Endothelial cell (in vitro differentiated cells): ENCODE results near the gene ICA1. TPM values are rescaled to one million over a fixed set of nuclear protein-coding genes. Genes with fewer than 3 reads are reported as not detected.
A peak's percentile ranks its signal among the peaks of the same experiment; 100 is the strongest.

ENCODE experiments used
- DNase-seq: peaks from one replicate; pipeline ENCODE4 v3.0.0; 2021; ENCODE audit warnings: low spot score
- H3K27ac Mint-ChIP-seq: one replicate; pipeline ENCODE4 v1.8.0; 2021; ENCODE audit warnings: mixed read lengths, inconsistent platforms; ENCODE audit not compliant: unreplicated experiment
- H3K27me3 Mint-ChIP-seq: one replicate; pipeline ENCODE4 v1.8.0; 2021; ENCODE audit warnings: mild to moderate bottlenecking, moderate library complexity, mixed read lengths, inconsistent platforms; ENCODE audit not compliant: unreplicated experiment
- H3K36me3 Mint-ChIP-seq: one replicate; pipeline ENCODE4 v1.8.0; 2021; ENCODE audit warnings: mild to moderate bottlenecking, low read depth, mixed read lengths, inconsistent platforms; ENCODE audit not compliant: unreplicated experiment
- H3K4me1 Mint-ChIP-seq: one replicate; pipeline ENCODE4 v1.8.0; 2021; ENCODE audit warnings: mild to moderate bottlenecking, mixed read lengths, inconsistent platforms; ENCODE audit not compliant: unreplicated experiment
- H3K4me3 Mint-ChIP-seq: one replicate; pipeline ENCODE4 v1.8.0; 2021; ENCODE audit warnings: mild to moderate bottlenecking, mixed read lengths, inconsistent platforms; ENCODE audit not compliant: unreplicated experiment
- H3K9me3 Mint-ChIP-seq: one replicate; pipeline ENCODE4 v1.8.0; 2021; ENCODE audit warnings: mixed read lengths, inconsistent platforms; ENCODE audit not compliant: unreplicated experiment
- total RNA-seq: library from RNA; stranded (reverse); fragmentation: NEBNext Ultra II Directional; extraction: Animal tissue kit (Norgen Biotek cat#: 25700); gene quantifications from one replicate; pipeline ENCODE4 v1.2.1, GENCODE V29; 2021; ENCODE audit not compliant: unreplicated experiment
- TF ChIP-seq, protein P1 (sequence below): fragments of 200-600 bp; sonication (generic); IDR thresholded peaks from one replicate; pipeline ENCODE4 v1.5.0; 2021; ENCODE audit warnings: antibody characterized with exemption; ENCODE audit not compliant: unreplicated experiment

The ICA1 gene
- total RNA-seq, 1 donor from 2014 or later = 91.4 TPM

DNA sequence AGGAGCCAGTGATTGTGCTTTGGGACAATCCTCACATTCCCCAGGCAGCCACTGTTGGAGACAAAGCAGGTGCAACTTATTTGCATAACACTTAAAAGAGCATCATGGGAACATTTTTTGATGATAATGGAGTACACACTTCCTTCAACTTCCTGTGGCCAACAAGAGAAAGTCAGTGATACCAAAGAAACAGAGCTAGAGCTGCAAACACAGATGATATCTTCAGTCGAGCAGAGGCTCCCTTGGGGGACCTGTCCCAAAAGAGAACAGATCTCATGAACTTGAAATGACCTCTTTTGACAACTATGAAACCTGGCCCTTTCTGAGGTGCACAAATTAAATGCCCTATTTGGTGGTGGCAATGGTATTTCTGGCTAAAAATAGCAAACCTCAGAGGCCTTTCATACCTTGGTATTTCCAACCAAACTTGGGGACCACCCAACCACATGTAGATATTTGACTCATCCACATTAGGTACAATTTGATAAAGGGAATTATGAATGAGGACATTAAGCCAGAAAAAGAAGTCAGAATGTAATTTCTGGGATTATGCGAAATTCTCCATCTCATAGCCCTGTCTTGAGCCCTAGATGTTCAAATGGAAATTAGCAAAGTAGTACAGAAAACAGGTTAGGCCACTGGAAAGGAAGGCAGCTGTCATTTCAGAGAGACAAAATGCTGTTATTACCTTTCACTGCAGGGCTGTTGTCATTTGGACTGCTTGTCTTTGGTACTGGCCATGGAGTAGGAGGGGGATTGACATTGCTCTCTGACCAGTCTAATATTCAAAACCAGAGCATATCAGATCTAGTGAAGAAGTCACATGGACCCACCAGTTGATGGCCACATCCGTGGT lies 146.2 kb downstream of the ICA1 start:
- Mint-ChIP-seq H3K27ac (no peak overlapping the region), H3K27me3 (peaks cover 2% of the 10 kb centered on the region), H3K9me3 (peaks cover 4% of the 10 kb centered on the region), H3K4me1 (peaks cover 5% of the 10 kb centered on the region), H3K36me3 (peaks cover 29% of the 10 kb centered on the region), H3K4me3 (no peak overlapping the region)
- TF ChIP-seq, protein P1, sequence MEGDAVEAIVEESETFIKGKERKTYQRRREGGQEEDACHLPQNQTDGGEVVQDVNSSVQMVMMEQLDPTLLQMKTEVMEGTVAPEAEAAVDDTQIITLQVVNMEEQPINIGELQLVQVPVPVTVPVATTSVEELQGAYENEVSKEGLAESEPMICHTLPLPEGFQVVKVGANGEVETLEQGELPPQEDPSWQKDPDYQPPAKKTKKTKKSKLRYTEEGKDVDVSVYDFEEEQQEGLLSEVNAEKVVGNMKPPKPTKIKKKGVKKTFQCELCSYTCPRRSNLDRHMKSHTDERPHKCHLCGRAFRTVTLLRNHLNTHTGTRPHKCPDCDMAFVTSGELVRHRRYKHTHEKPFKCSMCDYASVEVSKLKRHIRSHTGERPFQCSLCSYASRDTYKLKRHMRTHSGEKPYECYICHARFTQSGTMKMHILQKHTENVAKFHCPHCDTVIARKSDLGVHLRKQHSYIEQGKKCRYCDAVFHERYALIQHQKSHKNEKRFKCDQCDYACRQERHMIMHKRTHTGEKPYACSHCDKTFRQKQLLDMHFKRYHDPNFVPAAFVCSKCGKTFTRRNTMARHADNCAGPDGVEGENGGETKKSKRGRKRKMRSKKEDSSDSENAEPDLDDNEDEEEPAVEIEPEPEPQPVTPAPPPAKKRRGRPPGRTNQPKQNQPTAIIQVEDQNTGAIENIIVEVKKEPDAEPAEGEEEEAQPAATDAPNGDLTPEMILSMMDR = no peak
- no peak for DNase-seq

DNA sequence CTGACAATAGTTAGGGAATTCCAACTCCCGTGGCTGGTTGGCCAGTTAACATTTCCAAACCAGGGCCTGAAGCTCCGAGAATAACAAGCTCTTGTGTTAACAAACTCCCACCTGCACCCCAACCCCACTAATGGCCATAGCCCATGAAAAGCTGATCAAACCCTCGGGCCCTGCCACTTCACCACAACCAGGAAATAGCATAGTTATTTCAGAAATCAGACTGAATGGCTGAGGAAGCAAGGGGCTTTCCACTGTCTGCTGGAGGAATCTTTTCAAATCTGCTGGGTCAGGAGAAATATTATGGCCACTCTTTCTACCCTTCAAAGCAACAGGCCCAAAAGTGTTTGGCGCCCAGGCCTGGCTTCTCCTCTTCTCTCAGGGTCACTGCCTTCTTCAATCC lies 147.8 kb downstream of the ICA1 start:
- no peak overlapping the region for H3K27ac Mint-ChIP-seq
- H3K36me3 Mint-ChIP-seq = peaks cover 23% of the 10 kb centered on the region
- peaks cover 4% of the 10 kb centered on the region for H3K9me3 Mint-ChIP-seq
- peaks cover 4% of the 10 kb centered on the region for H3K27me3 Mint-ChIP-seq
- TF ChIP-seq, protein P1 = no peak
- no peak for DNase-seq
- H3K4me1 Mint-ChIP-seq = peaks cover 5% of the 10 kb centered on the region
- H3K4me3 Mint-ChIP-seq = peak overlapping the region; percentile 21

DNA sequence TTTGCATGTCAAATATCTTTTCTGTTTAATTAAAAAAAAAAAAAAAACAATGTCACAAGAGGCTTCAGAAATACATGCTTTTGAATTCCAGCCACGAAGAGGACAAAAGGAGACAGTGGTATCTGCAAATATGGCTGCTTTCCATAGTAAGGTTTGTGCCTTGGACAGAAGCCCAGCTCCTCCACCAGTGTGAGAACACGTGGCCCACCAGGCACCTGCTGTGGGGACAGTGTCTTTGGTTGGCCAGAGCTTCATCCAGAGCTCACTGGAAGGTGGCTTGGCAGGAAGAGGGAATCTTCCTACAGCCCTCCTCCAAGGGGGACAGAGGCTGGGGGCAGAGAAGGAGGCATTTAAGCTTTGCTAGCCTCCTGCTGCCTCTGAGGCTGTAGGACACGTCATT lies 148.8 kb downstream of the ICA1 start:
- TF ChIP-seq, protein P1 = no peak
- Mint-ChIP-seq H3K9me3 (peaks cover 4% of the 10 kb centered on the region), H3K27me3 (peaks cover 1% of the 10 kb centered on the region), H3K4me3 (no peak overlapping the region), H3K4me1 (peaks cover 5% of the 10 kb centered on the region), H3K36me3 (peaks cover 23% of the 10 kb centered on the region), H3K27ac (no peak overlapping the region)
- no peak for DNase-seq

DNA sequence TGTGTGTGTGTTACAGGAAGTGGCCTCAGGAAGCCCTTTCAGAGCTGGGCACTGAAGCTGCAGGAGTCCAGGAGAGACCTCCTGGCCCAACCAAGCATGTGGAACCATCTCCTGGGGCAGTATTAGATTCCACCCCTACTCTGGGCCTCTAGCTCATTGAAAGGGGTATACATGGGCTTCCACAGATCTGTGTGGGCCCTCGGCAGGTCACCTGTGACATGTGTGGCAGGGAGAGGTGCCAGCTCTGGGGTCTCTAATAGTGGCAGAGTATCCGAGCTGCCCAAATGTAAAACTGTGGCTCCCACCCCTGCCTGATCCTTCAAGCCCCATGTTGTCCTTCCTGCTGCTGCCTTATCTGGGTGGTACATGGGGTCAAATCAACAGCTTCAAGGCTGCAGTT lies 149.3 kb downstream of the ICA1 start:
- Mint-ChIP-seq H3K27ac (no peak overlapping the region), H3K4me3 (no peak overlapping the region), H3K36me3 (peaks cover 23% of the 10 kb centered on the region), H3K4me1 (peaks cover 5% of the 10 kb centered on the region), H3K27me3 (peaks cover 1% of the 10 kb centered on the region), H3K9me3 (peaks cover 4% of the 10 kb centered on the region)
- TF ChIP-seq, protein P1 = no peak
- DNase-seq = no peak

DNA sequence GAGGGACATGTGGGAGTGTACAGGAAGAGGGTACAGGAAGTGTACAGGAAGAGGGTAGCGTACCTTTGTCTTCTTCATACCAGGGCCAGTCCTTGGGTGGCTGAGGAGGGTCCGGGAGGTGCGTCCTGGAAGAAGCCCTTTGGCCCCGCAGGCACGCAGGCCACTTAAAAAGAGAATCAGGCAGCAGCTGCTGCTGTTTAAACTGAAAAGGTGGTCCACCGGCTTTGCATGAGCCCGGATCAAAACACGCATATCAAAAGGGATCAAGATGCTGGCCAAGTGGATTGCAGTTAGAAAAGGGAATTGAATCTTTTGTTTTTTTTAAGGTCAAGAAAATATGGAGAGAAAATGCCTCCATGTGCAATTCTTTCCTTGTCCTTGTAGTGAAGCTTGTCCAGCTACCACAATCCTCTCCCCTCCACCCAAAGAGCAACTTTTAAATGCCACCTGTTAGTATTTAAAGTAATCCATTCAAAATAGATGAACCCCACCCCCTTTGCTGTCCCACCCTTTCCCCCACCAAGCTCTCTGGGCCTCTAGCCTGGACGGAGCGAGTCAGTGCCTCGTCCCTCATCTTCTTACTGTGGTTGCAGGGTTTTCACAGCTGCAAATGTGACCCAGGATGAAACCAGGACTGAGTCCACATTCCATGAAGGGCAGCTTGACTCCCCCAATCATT lies 150.5 kb downstream of the ICA1 start:
- Mint-ChIP-seq H3K36me3 (peaks cover 18% of the 10 kb centered on the region), H3K4me3 (peak overlapping the region; percentile 29), H3K27ac (no peak overlapping the region), H3K9me3 (peaks cover 4% of the 10 kb centered on the region), H3K4me1 (peaks cover 5% of the 10 kb centered on the region), H3K27me3 (peaks cover 1% of the 10 kb centered on the region)
- no peak for DNase-seq
- TF ChIP-seq, protein P1 = no peak
